HepG2 (cell line): ENCODE data around the gene HOXA6. TPM values are rescaled to one million over a fixed set of nuclear protein-coding genes. Genes with fewer than 3 reads are reported as not detected.
A peak's percentile ranks its signal among the peaks of the same experiment; 100 is the strongest.

Experiments used
- ATAC-seq: fragments of 200-7000 bp; cut with Tn5 transposase; 3 replicates; pipeline ENCODE4 v1.9.1; 2020; ENCODE audit warnings: mild to moderate bottlenecking, moderate library complexity
- BruUV-seq: library from RNA; stranded (reverse); fragments of 400-500 nt; replicated peaks from 2 replicates; lab custom pipeline; 2021; lab: Mats Ljungman, UMichigan
- CTCF ChIA-PET: fragments of 300-600 bp; formaldehyde crosslinking; extraction: SDS; loops from one replicate; lab custom pipeline; 2021; ENCODE audit warnings: low total read pairs, inconsistent platforms, low intra/inter-chr PET ratio; lab: Yijun Ruan, JAX
- POLR2A ChIA-PET: fragments of 350-600 bp; sonication (Branson Sonifier 250); formaldehyde crosslinking; loops from one replicate; lab custom pipeline; 2020; ENCODE audit warnings: antibody characterized with exemption, inconsistent platforms; lab: Yijun Ruan, JAX
- DNase-seq: peaks from one replicate; pipeline ENCODE4 v3.0.0-alpha.2; 2015; ENCODE audit warnings: low spot score
- FAIRE-seq: peaks from 3 replicates; lab custom pipeline; 2011; peaks lifted over from hg19 to GRCh38; lab: Jason Lieb, UNC
- H2AFZ ChIP-seq: one replicate; pipeline ENCODE4 v1.6.1; 2011; ENCODE audit warnings: low read length, inconsistent platforms
- H3K27ac ChIP-seq: fragments of 300-600 bp; 3 replicates; pipeline ENCODE4 v1.8.0; 2011; ENCODE audit warnings: mixed run types, mild to moderate bottlenecking, mixed read lengths, low read length, inconsistent platforms; ENCODE audit not compliant: insufficient read depth; ENCODE audit errors: extremely low read length
- H3K27me3 ChIP-seq, 2 experiments: fragments of 200-600 bp in 1 of 2; 2 replicates in 1 of 2; 3 replicates in 1 of 2; pipeline versions ENCODE4 v1.6.0 to v1.8.0; 2011; ENCODE audit warnings: low read length in 2 of 2, mild to moderate bottlenecking in 2 of 2, moderate library complexity in 2 of 2, inconsistent platforms in 1 of 2; ENCODE audit not compliant: insufficient read depth in 2 of 2, control insufficient read depth in 1 of 2
- H3K36me3 ChIP-seq, 2 experiments: fragments of 200-600 bp in 1 of 2; replicated peaks in 1 of 2; 2 replicates in 1 of 2; 3 replicates in 1 of 2; pipeline versions ENCODE4 v1.5.1 to v1.8.0; 2011; ENCODE audit warnings: low read length in 2 of 2, inconsistent platforms in 1 of 2; ENCODE audit not compliant: insufficient read depth in 2 of 2, control insufficient read depth in 1 of 2
- H3K4me1 ChIP-seq: 2 replicates; pipeline ENCODE4 v1.5.1; 2012; ENCODE audit warnings: low read length, inconsistent platforms; ENCODE audit not compliant: insufficient read depth
- H3K4me2 ChIP-seq: 2 replicates; pipeline ENCODE4 v1.6.0; 2011; ENCODE audit warnings: low read depth, low read length, inconsistent platforms
- H3K4me3 ChIP-seq, 3 experiments: fragments of 200-600 bp in 1 of 3; sonication (generic), shearing (Covaris generic) in 1 of 3; replicated peaks in 1 of 3; 2 replicates each; pipeline ENCODE4 v1.5.1; 2011 to 2016; ENCODE audit warnings: low read length in 3 of 3, inconsistent platforms in 2 of 3, low read depth in 2 of 3, mild to moderate bottlenecking in 2 of 3, control low read depth in 1 of 3, mixed read lengths in 1 of 3; ENCODE audit not compliant: insufficient read depth in 1 of 3
- H3K79me2 ChIP-seq: one replicate; pipeline ENCODE4 v1.6.1; 2011; ENCODE audit warnings: low read length, inconsistent platforms; ENCODE audit not compliant: insufficient read depth
- H3K9ac ChIP-seq: 2 replicates; pipeline ENCODE4 v1.6.0; 2011; ENCODE audit warnings: mild to moderate bottlenecking, low read depth, low read length, inconsistent platforms; ENCODE audit not compliant: insufficient read depth
- H3K9me3 ChIP-seq: 2 replicates; pipeline ENCODE4 v1.5.1; 2012; ENCODE audit warnings: mild to moderate bottlenecking, low read length
- H4K20me1 ChIP-seq: 2 replicates; pipeline ENCODE4 v1.6.0; 2011; ENCODE audit warnings: inconsistent platforms, mild to moderate bottlenecking, low read length, moderate library complexity; ENCODE audit not compliant: insufficient read depth
- AKAP8 ChIP-seq: sonication (generic); formaldehyde crosslinking; IDR thresholded peaks from 2 replicates; pipeline ENCODE4 v1.5.1; 2020; ENCODE audit warnings: mild to moderate bottlenecking, missing genetic modification reagents
- CREB1 ChIP-seq, 2 experiments: fragments of 450-650 bp in 1 of 2; IDR thresholded peaks; 2 replicates each; pipeline ENCODE4 v1.6.1; 2016 to 2017; ENCODE audit warnings: control low read depth in 1 of 2, mild to moderate bottlenecking in 1 of 2, missing compliant biosample characterization in 1 of 2, missing genetic modification characterization in 1 of 2
- E2F1 ChIP-seq: sonication (generic); formaldehyde crosslinking; IDR thresholded peaks from 2 replicates; pipeline ENCODE4 v1.5.0; 2020; ENCODE audit warnings: missing genetic modification reagents
- FOXK2 ChIP-seq: fragments of 450-650 bp; IDR thresholded peaks from 2 replicates; pipeline ENCODE4 v1.6.1; 2016
- HIVEP1 ChIP-seq: sonication (generic); formaldehyde crosslinking; IDR thresholded peaks from 2 replicates; pipeline ENCODE4 v1.4.0; 2020; ENCODE audit warnings: mild to moderate bottlenecking, missing genetic modification reagents
- MED1 ChIP-seq: sonication (generic); formaldehyde crosslinking; IDR thresholded peaks from 2 replicates; pipeline ENCODE4 v1.4.0; 2020; ENCODE audit warnings: missing genetic modification reagents
- MYC ChIP-seq: sonication (generic); formaldehyde crosslinking; IDR thresholded peaks from 2 replicates; pipeline ENCODE4 v1.9.0; 2021; ENCODE audit warnings: missing genetic modification reagents, borderline replicate concordance
- NFIB ChIP-seq: sonication (generic); formaldehyde crosslinking; IDR thresholded peaks from 2 replicates; pipeline ENCODE4 v1.9.0; 2021; ENCODE audit warnings: missing genetic modification reagents, mild to moderate bottlenecking, borderline replicate concordance
- PAWR ChIP-seq: sonication (generic); formaldehyde crosslinking; IDR thresholded peaks from 2 replicates; pipeline ENCODE4 v1.4.0; 2020; ENCODE audit warnings: missing genetic modification reagents, mild to moderate bottlenecking, borderline replicate concordance
- SMAD1 ChIP-seq: sonication (generic); formaldehyde crosslinking; IDR thresholded peaks from 2 replicates; pipeline ENCODE4 v1.4.0; 2020; ENCODE audit warnings: missing genetic modification reagents, low read depth, mild to moderate bottlenecking, borderline replicate concordance
- SNAI1 ChIP-seq: sonication (generic); formaldehyde crosslinking; IDR thresholded peaks from 2 replicates; pipeline ENCODE4 v1.5.0; 2020; ENCODE audit warnings: mild to moderate bottlenecking, missing genetic modification reagents, borderline replicate concordance
- SPEN ChIP-seq: sonication (generic); formaldehyde crosslinking; IDR thresholded peaks from 2 replicates; pipeline ENCODE4 v1.5.1; 2020; ENCODE audit warnings: low read depth, mild to moderate bottlenecking, missing genetic modification reagents
- TEAD2 ChIP-seq: sonication (generic); formaldehyde crosslinking; IDR thresholded peaks from 2 replicates; pipeline ENCODE4 v1.9.0; 2021; ENCODE audit warnings: missing genetic modification reagents
- YY1 ChIP-seq: IDR thresholded peaks from 2 replicates; pipeline ENCODE4 v1.6.1; 2011; ENCODE audit warnings: low read length, low read depth, moderate library complexity, mild to moderate bottlenecking; ENCODE audit not compliant: insufficient read depth, insufficient replicate concordance
- ZBTB33 ChIP-seq: sonication (generic); formaldehyde crosslinking; IDR thresholded peaks from 2 replicates; pipeline ENCODE4 v1.4.0; 2020; ENCODE audit warnings: missing genetic modification reagents
- ZKSCAN5 ChIP-seq: sonication (generic); formaldehyde crosslinking; IDR thresholded peaks from 2 replicates; pipeline ENCODE4 v1.5.1; 2020; ENCODE audit warnings: mild to moderate bottlenecking, missing genetic modification reagents
- ZNF10 ChIP-seq: sonication (generic); formaldehyde crosslinking; IDR thresholded peaks from 2 replicates; pipeline ENCODE4 v1.4.0; 2020; ENCODE audit warnings: mild to moderate bottlenecking, low read depth, missing genetic modification reagents, borderline replicate concordance
- ZNF850 ChIP-seq: sonication (generic); formaldehyde crosslinking; conservative IDR thresholded peaks from 2 replicates; pipeline ENCODE4 v1.9.0; 2021; ENCODE audit warnings: mild to moderate bottlenecking, missing genetic modification reagents
- WGBS: methylation state at CpG from one replicate; pipeline ENCODE4 v1.1.6; 2017; ENCODE audit warnings: low lambda C conversion rate; 5-methylcytosine and 5-hydroxymethylcytosine counted together
- in situ Hi-C: cut with HindIII; loops from 2 replicates; pipeline ENCODE4 v1.10.0; 2017; ENCODE audit warnings: low pct_unique_long_range_greater_than_20kb; ENCODE audit not compliant: extremely low pct_ligation_motif_present
- intact Hi-C: fragments of 100-400 bp; cut with micrococcal nuclease; formaldehyde crosslinking; loops from one replicate; pipeline ENCODE4 v1.10.0; 2022; ENCODE audit not compliant: unreplicated experiment
- polyA plus RNA-seq, 8 experiments: library from polyadenylated mRNA; depleted of rRNA in 3 of 8; stranded (reverse) in 7 of 8; unstranded in 1 of 8; fragments of >200 nt; fragmentation: Illumina TruSeq in 4 of 8; extraction: Trizol in 4 of 8; gene quantifications; 2 replicates each; pipeline versions ENCODE4 v1.2.1 to v1.2.3, GENCODE V29; 2011 to 2016; ENCODE audit warnings: low read depth in 4 of 8, missing spikeins in 1 of 8, mixed read lengths in 1 of 8; ENCODE audit not compliant: insufficient read depth in 1 of 8
- total RNA-seq, 5 experiments: library from RNA; depleted of rRNA; stranded (reverse); fragments of >200 nt; fragmentation: Illumina TruSeq; extraction: Trizol; gene quantifications; 2 replicates each; pipeline ENCODE4 v1.2.3, GENCODE V29; 2016; ENCODE audit warnings: low read depth in 1 of 5

HOXA6 gene
- total and polyA plus RNA-seq, 2 of the 13 experiments (the other 11 are each of a cell fraction or from before 2014, with no cell fraction given): 1.3 to 1.5 TPM

- peaks cover 90% of the 10 kb centered on the region for H3K4me1 ChIP-seq
- H3K4me2 ChIP-seq: peak overlapping the region; percentile 75
- 6% methylated on average over 18 of the region's 72 CpGs for WGBS
- intact Hi-C loops: loop anchor here (1.0 to 5.0 kb wide), 2 partner anchors 8 to 163 kb away; no protein-coding TSS in a partner anchor
- in situ Hi-C loops: no loop called here
- H3K36me3 ChIP-seq: peaks cover 0 to 3% of the 10 kb centered on the region in 2 experiments; a peak in 1 of 5 replicates
- H2AFZ ChIP-seq: no peak overlapping the region
- H4K20me1 ChIP-seq: no peaks in the 10 kb centered on the region
- peak overlapping the region; percentile 62 to 88 (median 69) for H3K4me3 ChIP-seq
- peak overlapping the region; percentile 81 for H3K9ac ChIP-seq
- ATAC-seq (peak; percentile 68), DNase-seq (peak; percentile 35), FAIRE-seq (no peak)
- no peaks in the 10 kb centered on the region for H3K27me3 ChIP-seq
- H3K79me2 ChIP-seq: no peaks in the 10 kb centered on the region
- CTCF ChIA-PET: interaction anchor here (1.3 kb wide), 1 partner anchor 443 kb away, joined by 3 read pairs; no protein-coding TSS in a partner anchor
- BruUV-seq: no TSS peak
- H3K27ac ChIP-seq: peak overlapping the region; percentile 73
- no peaks in the 10 kb centered on the region for H3K9me3 ChIP-seq
- POLR2A ChIA-PET: interaction anchor here (0.9 to 5.0 kb wide), 10 partner anchors 9 to 441 kb away, joined by 3 to 118 read pairs (median 4); partner anchors contain the start of genes HOXA5 and SKAP2
- TF ChIP-seq SMAD1 (CRISPR knock-in tag) (no peak), AKAP8 (CRISPR knock-in tag) (no peak), SPEN (no peak), ZNF10 (no peak), ZNF850 (CRISPR knock-in tag) (no peak), PAWR (CRISPR knock-in tag) (no peak), NFIB (CRISPR knock-in tag) (no peak), FOXK2 (no peak), HIVEP1 (CRISPR knock-in tag) (no peak), MED1 (CRISPR knock-in tag) (peak; percentile 36; the same call in 1 of the 2 replicates), TEAD2 (CRISPR knock-in tag) (no peak), ZKSCAN5 (CRISPR knock-in tag) (no peak), YY1 (peak; percentile 59), E2F1 (CRISPR knock-in tag) (no peak), MYC (peak; percentile 49; the same call in 1 of the 2 replicates), ZBTB33 (CRISPR knock-in tag) (no peak), SNAI1 (CRISPR knock-in tag) (no peak), CREB1 (IDR thresholded peaks at IDR 0.05) (no peak), CREB1 (CRISPR knock-in tag; IDR thresholded peaks at IDR 0.05) (no peak)
Measured at GRCh38 chr7:27129729-27130539, 17.6 kb downstream of the HOXA6 start.
